Skeletal muscle satellite cell (primary cell): ENCODE results near the gene SPIRE1. TPM values are rescaled to one million over a fixed set of nuclear protein-coding genes. Genes with fewer than 3 reads are reported as not detected.

Source experiments
- H3K27me3 ChIP-seq: 2 replicates; pipeline ENCODE4 v1.7.0; 2013; ENCODE audit warnings: low read length; ENCODE audit not compliant: control insufficient read depth, insufficient read depth
- H3K36me3 ChIP-seq: 2 replicates; pipeline ENCODE4 v1.7.0; 2013; ENCODE audit warnings: mild to moderate bottlenecking, control low read depth, low read length; ENCODE audit not compliant: insufficient read depth
- H3K4me1 ChIP-seq: 2 replicates; pipeline ENCODE4 v1.7.0; 2013; ENCODE audit warnings: low read length; ENCODE audit not compliant: control insufficient read depth, insufficient read depth
- H3K4me2 ChIP-seq: 2 replicates; pipeline ENCODE4 v1.7.0; 2013; ENCODE audit warnings: mild to moderate bottlenecking, low read length
- H3K4me3 ChIP-seq: 2 replicates; pipeline ENCODE4 v1.7.0; 2013; ENCODE audit warnings: low read length
- H3K9ac ChIP-seq: 2 replicates; pipeline ENCODE4 v1.7.0; 2013; ENCODE audit warnings: mild to moderate bottlenecking, low read depth, low read length, moderate library complexity
- H3K9me3 ChIP-seq: replicated peaks from 2 replicates; pipeline ENCODE4 v1.7.0; 2013; ENCODE audit warnings: mild to moderate bottlenecking, control low read depth, low read length
- small RNA-seq: library from RNA; depleted of rRNA; stranded (forward); fragments of <200 nt; gene quantifications from one replicate; pipeline ENCODE3, GENCODE V24; 2012

Gene SPIRE1

GRCh38 chr18:12403601-12404506 lies 254.1 kb downstream of the SPIRE1 start:
- Histone ChIP-seq H3K4me3 (no peak overlapping the region), H3K27me3 (peaks cover 2% of the 10 kb centered on the region), H3K9ac (no peak overlapping the region)

GRCh38 chr18:12401881-12402280 lies 256.0 kb downstream of the SPIRE1 start:
- Histone ChIP-seq H3K4me3 (no peak overlapping the region), H3K4me2 (no peak overlapping the region), H3K4me1 (peaks cover 10% of the 10 kb centered on the region), H3K36me3 (no peaks in the 10 kb centered on the region), H3K9ac (no peak overlapping the region), H3K27me3 (peaks cover 2% of the 10 kb centered on the region), H3K9me3 (no peaks in the 10 kb centered on the region)

More at GRCh38 chr18:12403601-12404506, 254.1 kb downstream of the SPIRE1 start:
- Histone ChIP-seq H3K9me3 (no peaks in the 10 kb centered on the region), H3K4me1 (peaks cover 14% of the 10 kb centered on the region), H3K36me3 (no peaks in the 10 kb centered on the region), H3K4me2 (peak overlapping the region; percentile 38)

- Histone ChIP-seq H3K36me3 (no peaks in the 10 kb centered on the region), H3K27me3 (no peaks in the 10 kb centered on the region)
These were observed 258.7 kb downstream of the SPIRE1 start for GRCh38 chr18:12399231-12399630.

GRCh38 chr18:12398625-12399024 lies 259.3 kb downstream of the SPIRE1 start:
- Histone ChIP-seq H3K9me3 (no peaks in the 10 kb centered on the region), H3K4me1 (peaks cover 12% of the 10 kb centered on the region), H3K36me3 (no peaks in the 10 kb centered on the region), H3K4me2 (no peak overlapping the region), H3K4me3 (no peak overlapping the region), H3K27me3 (no peaks in the 10 kb centered on the region), H3K9ac (no peak overlapping the region)

More at GRCh38 chr18:12399231-12399630, 258.7 kb downstream of the SPIRE1 start:
- H3K4me1 ChIP-seq = peaks cover 10% of the 10 kb centered on the region
- no peak overlapping the region for H3K4me3 ChIP-seq
- H3K9me3 ChIP-seq = no peaks in the 10 kb centered on the region
- H3K9ac ChIP-seq = no peak overlapping the region
- H3K4me2 ChIP-seq = no peak overlapping the region

- Histone ChIP-seq H3K9me3 (no peaks in the 10 kb centered on the region), H3K4me2 (no peak overlapping the region), H3K4me3 (no peak overlapping the region)
These were observed 260.1 kb downstream of the SPIRE1 start for GRCh38 chr18:12397793-12398192.

GRCh38 chr18:12397254-12397653 lies 260.7 kb downstream of the SPIRE1 start:
- Histone ChIP-seq H3K4me1 (peaks cover 8% of the 10 kb centered on the region), H3K4me3 (no peak overlapping the region), H3K36me3 (no peaks in the 10 kb centered on the region), H3K9me3 (no peaks in the 10 kb centered on the region), H3K27me3 (no peaks in the 10 kb centered on the region), H3K9ac (no peak overlapping the region), H3K4me2 (no peak overlapping the region)

More at GRCh38 chr18:12397793-12398192, 260.1 kb downstream of the SPIRE1 start:
- Histone ChIP-seq H3K4me1 (peaks cover 8% of the 10 kb centered on the region), H3K9ac (no peak overlapping the region), H3K36me3 (no peaks in the 10 kb centered on the region), H3K27me3 (no peaks in the 10 kb centered on the region)

Small RNA genes within 50 kb of the gene (small RNA-seq; reads per million reads assigned to genes)
- gene RNU7-129P = not detected
